Thymus (tissue), 11 donors: ENCODE measurements around the gene THSD4. TPM values are rescaled to one million over a fixed set of nuclear protein-coding genes. Genes with fewer than 3 reads are reported as not detected.

ENCODE experiments used
- DNase-seq, 9 donors: peaks; one replicate each; pipeline ENCODE4 v3.0.0-alpha.2; 2013; ENCODE audit warnings: low spot score in 9 of 9, low read depth in 6 of 9, missing footprints in 1 of 9
- H3K27ac ChIP-seq, 2 donors: one replicate each; pipeline ENCODE4 v1.5.1; 2013; ENCODE audit warnings: control low read depth in 1 of 2, low read depth in 1 of 2, low read length in 1 of 2, mild to moderate bottlenecking in 1 of 2, moderate library complexity in 1 of 2
- H3K27me3 ChIP-seq, 2 donors: one replicate each; pipeline ENCODE4 v1.5.1; 2013; ENCODE audit warnings: low read length in 1 of 2; ENCODE audit not compliant: control insufficient read depth in 2 of 2, insufficient read depth in 1 of 2
- H3K36me3 ChIP-seq, 2 donors: one replicate each; pipeline ENCODE4 v1.5.1; 2013; ENCODE audit warnings: low read length in 1 of 2, mild to moderate bottlenecking in 1 of 2, moderate library complexity in 1 of 2; ENCODE audit not compliant: control insufficient read depth in 2 of 2, insufficient read depth in 2 of 2
- H3K4me1 ChIP-seq, 2 donors: one replicate each; pipeline ENCODE4 v1.5.1; 2013; ENCODE audit warnings: low read length in 2 of 2; ENCODE audit not compliant: control insufficient read depth in 2 of 2, insufficient read depth in 2 of 2
- H3K4me3 ChIP-seq, 2 donors: one replicate each; pipeline ENCODE4 v1.5.1; 2013; ENCODE audit warnings: low read length in 2 of 2, control low read depth in 1 of 2, mild to moderate bottlenecking in 1 of 2
- H3K9me3 ChIP-seq, 2 donors: one replicate each; pipeline ENCODE4 v1.5.1; 2013; ENCODE audit warnings: low read length in 1 of 2, mild to moderate bottlenecking in 1 of 2; ENCODE audit not compliant: control insufficient read depth in 2 of 2, insufficient read depth in 1 of 2
- WGBS: extraction: QIAGEN DNeasy Blood & Tissue Kit; methylation state at CpG from one replicate; pipeline ENCODE4 v1.1.7; 2013; 5-methylcytosine and 5-hydroxymethylcytosine counted together
- polyA plus RNA-seq: library from polyadenylated mRNA; stranded (reverse); fragments of 200-250 nt; gene quantifications from one replicate; pipeline ENCODE4 v1.2.3, GENCODE V29; 2013
- total RNA-seq: library from RNA; stranded (reverse); fragments of 120-200 nt; gene quantifications from one replicate; pipeline ENCODE4 v1.2.4, GENCODE V29; 2013
- donor health status: healthy.

THSD4 gene
- total and polyA plus RNA-seq, 2 donors = 1.7 to 2.2 TPM

GRCh38 chr15:71452893-71453292 is 337.6 kb downstream of the THSD4 start:
- H3K9me3 ChIP-seq = no peaks in the 10 kb centered on the region
- H3K27me3 ChIP-seq = no peaks in the 10 kb centered on the region
- DNase-seq = no peak
- 78% methylated on average over 3 of the region's 3 CpGs for WGBS
- H3K27ac ChIP-seq = no peak overlapping the region
- no peak overlapping the region for H3K4me3 ChIP-seq
- H3K36me3 ChIP-seq = no peaks in the 10 kb centered on the region
- no peaks in the 10 kb centered on the region for H3K4me1 ChIP-seq

- no peaks in the 10 kb centered on the region for H3K36me3 ChIP-seq
- H3K4me1 ChIP-seq = no peaks in the 10 kb centered on the region
- 88% methylated on average over 6 of the region's 6 CpGs for WGBS
- no peak overlapping the region for H3K27ac ChIP-seq
- no peaks in the 10 kb centered on the region for H3K9me3 ChIP-seq
- H3K4me3 ChIP-seq = no peak overlapping the region
- DNase-seq = no peak
- no peaks in the 10 kb centered on the region for H3K27me3 ChIP-seq
Observed at GRCh38 chr15:71454462-71454996, 339.3 kb downstream of the THSD4 start.

GRCh38 chr15:71455107-71455506 is 339.8 kb downstream of the THSD4 start:
- DNase-seq = no peak
- H3K9me3 ChIP-seq = no peaks in the 10 kb centered on the region
- no peaks in the 10 kb centered on the region for H3K36me3 ChIP-seq
- 75% methylated on average over 3 of the region's 3 CpGs for WGBS
- H3K4me3 ChIP-seq = no peak overlapping the region
- no peak overlapping the region for H3K27ac ChIP-seq
- no peaks in the 10 kb centered on the region for H3K27me3 ChIP-seq
- H3K4me1 ChIP-seq = no peaks in the 10 kb centered on the region

DNA sequence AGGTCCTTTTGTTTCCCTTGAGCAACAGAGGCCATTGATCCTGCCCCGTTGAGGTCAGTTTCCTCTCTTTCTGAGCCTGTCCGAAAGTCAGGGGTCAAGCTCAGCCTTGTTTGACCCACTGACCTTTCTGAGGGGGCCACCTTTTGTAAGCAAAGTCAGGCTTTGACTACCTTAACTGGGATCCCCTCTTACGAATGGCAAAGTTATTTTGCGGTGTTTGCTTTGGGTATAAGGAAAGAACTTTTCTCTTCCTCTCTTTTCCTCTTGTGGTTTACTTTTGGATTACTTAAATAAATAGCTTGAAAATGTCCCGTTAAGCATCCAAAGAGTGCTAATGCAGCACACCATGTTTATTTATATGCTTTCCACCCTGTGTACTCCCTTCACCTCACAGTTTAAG is 340.6 kb downstream of the THSD4 start:
- Histone ChIP-seq H3K27ac (no peak overlapping the region), H3K27me3 (no peaks in the 10 kb centered on the region), H3K4me3 (no peak overlapping the region), H3K36me3 (no peaks in the 10 kb centered on the region), H3K4me1 (no peaks in the 10 kb centered on the region), H3K9me3 (no peaks in the 10 kb centered on the region)
- 65% methylated on average over 5 of the region's 5 CpGs for WGBS
- DNase-seq = no peak

DNA sequence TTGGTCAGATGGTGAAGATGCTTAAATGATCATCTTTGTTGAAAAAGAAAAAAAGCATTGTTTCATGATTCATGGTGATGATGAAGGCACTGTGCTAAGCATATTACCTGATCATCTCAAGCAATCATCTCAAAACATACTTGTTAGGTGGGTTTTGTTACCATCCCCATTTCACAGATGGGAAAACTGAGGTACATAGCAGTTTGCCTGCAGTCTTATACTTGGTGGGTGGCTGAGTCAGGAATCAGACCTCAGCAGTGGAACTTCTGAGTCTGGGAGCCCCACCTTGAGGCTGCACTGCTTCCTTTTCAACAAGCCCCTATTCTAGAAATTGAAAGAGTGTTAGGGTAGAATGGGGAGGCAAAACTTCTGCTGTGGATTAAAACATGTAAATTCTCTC is 341.1 kb downstream of the THSD4 start:
- H3K36me3 ChIP-seq = no peaks in the 10 kb centered on the region
- H3K27ac ChIP-seq = no peak overlapping the region
- H3K27me3 ChIP-seq = no peaks in the 10 kb centered on the region
- H3K4me1 ChIP-seq = no peaks in the 10 kb centered on the region
- DNase-seq = no peak
- H3K9me3 ChIP-seq = no peaks in the 10 kb centered on the region
- no peak overlapping the region for H3K4me3 ChIP-seq

DNA sequence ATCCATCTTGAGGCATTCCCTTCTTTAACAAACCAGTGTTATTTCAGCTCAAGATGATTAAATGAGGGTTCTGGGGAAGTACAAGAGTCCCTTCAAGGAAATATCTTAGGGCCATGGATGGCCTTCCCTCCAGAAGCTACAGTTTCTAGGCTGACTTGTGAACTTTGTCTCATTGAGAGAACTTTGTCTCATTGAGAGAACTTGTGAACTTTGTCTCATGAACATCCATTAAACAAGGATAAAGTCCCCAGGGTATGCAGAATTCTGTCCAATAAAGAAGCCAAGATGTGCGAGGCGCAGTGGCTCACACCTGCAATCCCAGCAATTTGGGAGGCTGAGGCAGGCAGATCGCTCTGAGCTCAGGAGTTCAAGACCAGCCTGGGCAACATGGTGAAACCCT is 341.5 kb downstream of the THSD4 start:
- H3K4me3 ChIP-seq = no peak overlapping the region
- WGBS = 94% methylated on average over 3 of the region's 3 CpGs
- H3K4me1 ChIP-seq = no peaks in the 10 kb centered on the region
- H3K36me3 ChIP-seq = no peaks in the 10 kb centered on the region
- no peak overlapping the region for H3K27ac ChIP-seq
- no peaks in the 10 kb centered on the region for H3K27me3 ChIP-seq
- H3K9me3 ChIP-seq = no peaks in the 10 kb centered on the region
- no peak for DNase-seq

DNA sequence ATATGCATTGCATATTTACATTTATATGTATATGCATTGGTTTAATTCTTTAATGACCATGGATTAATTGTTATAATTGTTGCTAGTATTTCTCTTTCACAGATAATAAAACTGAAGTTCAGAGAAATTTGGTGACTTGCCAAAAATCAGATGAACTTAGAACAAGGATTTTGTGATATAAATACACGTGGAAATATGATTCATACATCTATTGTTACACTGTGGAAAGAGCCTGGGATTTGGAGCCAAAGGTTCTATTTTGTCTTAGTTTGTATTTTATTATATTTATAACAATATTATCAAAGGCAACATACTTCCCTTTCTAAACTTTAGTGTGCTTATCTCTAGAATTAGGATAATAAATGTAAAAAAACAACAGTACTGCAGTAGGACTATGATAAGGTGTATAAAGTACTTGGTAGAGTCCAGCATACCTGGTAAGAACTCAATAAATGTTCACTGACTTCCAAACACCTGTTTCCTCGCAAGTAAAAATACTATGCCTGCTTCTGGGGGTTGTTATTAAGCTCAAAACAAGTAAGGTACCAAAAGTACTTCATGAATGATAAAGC is 342.9 kb downstream of the THSD4 start:
- WGBS = 73% methylated on average over 2 of the region's 2 CpGs
- Histone ChIP-seq H3K9me3 (no peaks in the 10 kb centered on the region), H3K4me3 (no peak overlapping the region), H3K36me3 (no peaks in the 10 kb centered on the region), H3K4me1 (no peaks in the 10 kb centered on the region), H3K27ac (no peak overlapping the region), H3K27me3 (no peaks in the 10 kb centered on the region)
- DNase-seq = no peak

- Histone ChIP-seq H3K36me3 (no peaks in the 10 kb centered on the region), H3K27me3 (no peaks in the 10 kb centered on the region), H3K4me1 (no peaks in the 10 kb centered on the region), H3K4me3 (no peak overlapping the region), H3K9me3 (no peaks in the 10 kb centered on the region), H3K27ac (no peak overlapping the region)
- 97% methylated on average over 1 of the region's 1 CpG for WGBS
- DNase-seq = no peak
Observed at GRCh38 chr15:71461748-71462147, 346.5 kb downstream of the THSD4 start.

DNA sequence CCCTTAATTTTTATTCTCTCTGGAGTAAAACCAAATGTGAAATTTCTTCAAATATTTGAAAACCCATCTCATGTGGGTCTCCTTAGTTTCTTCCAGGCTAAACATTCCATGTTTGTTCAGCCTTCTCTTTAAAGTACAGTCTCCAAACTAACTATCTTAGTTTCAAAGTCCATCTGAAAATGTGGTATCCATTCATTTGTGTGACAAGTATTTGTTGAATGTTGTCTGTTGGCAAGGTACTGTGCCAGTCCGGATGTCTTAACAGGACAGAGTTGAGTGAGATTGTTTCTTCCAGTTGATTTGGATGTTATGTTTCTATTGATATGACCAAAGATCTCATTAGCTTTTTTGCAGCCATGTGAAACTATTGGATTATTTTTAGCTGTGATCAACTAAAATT is 347.4 kb downstream of the THSD4 start:
- H3K4me3 ChIP-seq = no peak overlapping the region
- no peak overlapping the region for H3K27ac ChIP-seq
- 97% methylated on average over 1 of the region's 1 CpG for whole genome bisulfite sequencing
- H3K36me3 ChIP-seq = no peaks in the 10 kb centered on the region
- H3K9me3 ChIP-seq = no peaks in the 10 kb centered on the region
- H3K4me1 ChIP-seq = no peaks in the 10 kb centered on the region
- no peak for DNase-seq
- H3K27me3 ChIP-seq = no peaks in the 10 kb centered on the region
